Ascending aorta (tissue), 2 donors: ENCODE measurements around the gene PSMD5. TPM values are rescaled to one million over a fixed set of nuclear protein-coding genes. Genes with fewer than 3 reads are reported as not detected.

ENCODE experiments used
- DNase-seq, 2 donors: peaks; one replicate each; pipeline ENCODE4 v3.0.0-alpha.2; 2019; ENCODE audit warnings: low spot score in 2 of 2
- H3K27ac ChIP-seq, 2 donors: fragments of 200-600 bp; sonication (generic); one replicate each; pipeline ENCODE4 v1.5.1; 2016 to 2017; ENCODE audit warnings: mild to moderate bottlenecking in 1 of 2
- H3K27me3 ChIP-seq: fragments of 200-600 bp; sonication (generic); one replicate; pipeline ENCODE4 v1.5.1; 2017
- H3K36me3 ChIP-seq, 2 donors: fragments of 200-600 bp; sonication (generic); one replicate each; pipeline ENCODE4 v1.5.1; 2016
- H3K4me1 ChIP-seq, 2 donors: fragments of 200-600 bp; sonication (generic); one replicate each; pipeline ENCODE4 v1.5.1; 2016 to 2017; ENCODE audit warnings: mild to moderate bottlenecking in 1 of 2
- H3K4me3 ChIP-seq, 2 donors: fragments of 200-600 bp; sonication (generic); one replicate each; pipeline ENCODE4 v1.5.1; 2016 to 2017; ENCODE audit warnings: mild to moderate bottlenecking in 1 of 2
- H3K9me3 ChIP-seq, 2 donors: fragments of 200-600 bp; sonication (generic); one replicate each; pipeline ENCODE4 v1.5.1; 2016
- CTCF ChIP-seq, 3 experiments: fragments of 200-600 bp in 2 of 3; fragments of 450-650 bp in 1 of 3; sonication (generic) in 2 of 3; IDR thresholded peaks; one replicate each; pipeline ENCODE4 v1.5.1; 2016 to 2019; ENCODE audit warnings: antibody characterized with exemption in 3 of 3, mild to moderate bottlenecking in 1 of 3, moderate library complexity in 1 of 3
- intact Hi-C: fragments of 100-400 bp; cut with DNase I; formaldehyde crosslinking; loops from one replicate; pipeline ENCODE4 v1.15.1; 2023
- total RNA-seq: library from RNA; depleted of rRNA; stranded (reverse); fragments of >200 nt; gene quantifications from one replicate; pipeline ENCODE4 v1.1.0, GENCODE V29; 2016

The PSMD5 gene
- total RNA-seq, 1 donor from 2014 or later = 18.2 TPM

GRCh38 chr9:120767451-120767850, 75.3 kb downstream of the PSMD5 start:
- no peaks in the 10 kb centered on the region for H3K4me1 ChIP-seq
- intact Hi-C loops = no loop called here
- no peak for TF ChIP-seq CTCF (IDR thresholded peaks at IDR 0.05)
- DNase-seq = no peak
- peaks cover 58 to 88% of the 10 kb centered on the region in 2 donors for H3K36me3 ChIP-seq
- H3K4me3 ChIP-seq = no peak overlapping the region
- H3K9me3 ChIP-seq = no peaks in the 10 kb centered on the region
- H3K27me3 ChIP-seq = no peaks in the 10 kb centered on the region
- no peak overlapping the region for H3K27ac ChIP-seq

Other genes starting within 250 kb of the PSMD5 start
- gene MEGF9, start 128.5 kb downstream of the PSMD5 start, total RNA-seq = 14.3 TPM
- 35.5 TPM for gene FBXW2, start 49.5 kb downstream of the PSMD5 start, total RNA-seq
- 33.0 TPM for gene PHF19, start 34.3 kb upstream of the PSMD5 start, total RNA-seq
- 16.7 TPM for gene TRAF1, start 83.9 kb upstream of the PSMD5 start, total RNA-seq
- gene C5, start 207.4 kb upstream of the PSMD5 start, total RNA-seq = 1.5 TPM
- gene CNTRL, start 232.0 kb upstream of the PSMD5 start, total RNA-seq = 8.5 TPM